Suprapubic skin (tissue), 4 donors: ENCODE results near the gene ZFHX3.

Experiments used
- CTCF ChIP-seq, 2 donors: fragments of 200-600 bp in 1 of 2; fragments of 450-650 bp in 1 of 2; sonication (generic) in 1 of 2; IDR thresholded peaks; one replicate each; pipeline ENCODE4 v1.5.1; 2016 to 2019; ENCODE audit warnings: antibody characterized with exemption in 2 of 2, mild to moderate bottlenecking in 1 of 2, moderate library complexity in 1 of 2
- EP300 ChIP-seq: sonication (generic); formaldehyde crosslinking; IDR thresholded peaks from one replicate; pipeline ENCODE4 v1.6.1; 2017; ENCODE audit warnings: antibody characterized with exemption
- POLR2A ChIP-seq, 2 donors: fragments of 450-650 bp; IDR thresholded peaks; one replicate each; pipeline ENCODE4 v1.6.1; 2017; ENCODE audit warnings: antibody characterized with exemption in 2 of 2, mild to moderate bottlenecking in 2 of 2, moderate library complexity in 2 of 2
- POLR2AphosphoS5 ChIP-seq, 3 donors: sonication (generic); formaldehyde crosslinking; IDR thresholded peaks; one replicate each; pipeline ENCODE4 v1.6.1; 2017; ENCODE audit warnings: antibody characterized with exemption in 3 of 3

- no peak for TF ChIP-seq POLR2AphosphoS5 (IDR thresholded peaks at IDR 0.05)
- TF ChIP-seq CTCF (IDR thresholded peaks at IDR 0.05) = no peak
- no peak for TF ChIP-seq POLR2A (IDR thresholded peaks at IDR 0.05)
- no peak for TF ChIP-seq EP300
Observed at GRCh38 chr16:72859581-72859980, 188.3 kb downstream of the ZFHX3 start.
